AG04449 (cell line): ENCODE results near the gene HDGFL1.

Experiments
- CTCF ChIA-PET: fragments of 350-600 bp; formaldehyde crosslinking; extraction: SDS; loops from one replicate; lab custom pipeline; 2021; ENCODE audit warnings: antibody characterized with exemption; lab: Yijun Ruan, JAX
- POLR2A ChIA-PET: fragments of 400-600, 350-600 bp; formaldehyde crosslinking; extraction: SDS; loops from one replicate; lab custom pipeline; 2020; ENCODE audit warnings: antibody characterized with exemption, inconsistent platforms; lab: Yijun Ruan, JAX
- DNase-seq: peaks from one replicate; pipeline ENCODE4 v3.0.0-alpha.2; 2010; ENCODE audit warnings: low read depth, low spot score
- H3K4me3 ChIP-seq: 2 replicates; pipeline ENCODE4 v1.5.1; 2011; ENCODE audit warnings: low read depth, mild to moderate bottlenecking, control low read depth, low read length
- TF ChIP-seq, protein P1 (sequence below): IDR thresholded peaks from one replicate; pipeline ENCODE4 v1.5.1; 2011; ENCODE audit warnings: mild to moderate bottlenecking, moderate library complexity, low read length, control low read depth, inconsistent platforms; ENCODE audit not compliant: insufficient read depth; ENCODE audit errors: missing control alignments

HDGFL1 gene

DNA sequence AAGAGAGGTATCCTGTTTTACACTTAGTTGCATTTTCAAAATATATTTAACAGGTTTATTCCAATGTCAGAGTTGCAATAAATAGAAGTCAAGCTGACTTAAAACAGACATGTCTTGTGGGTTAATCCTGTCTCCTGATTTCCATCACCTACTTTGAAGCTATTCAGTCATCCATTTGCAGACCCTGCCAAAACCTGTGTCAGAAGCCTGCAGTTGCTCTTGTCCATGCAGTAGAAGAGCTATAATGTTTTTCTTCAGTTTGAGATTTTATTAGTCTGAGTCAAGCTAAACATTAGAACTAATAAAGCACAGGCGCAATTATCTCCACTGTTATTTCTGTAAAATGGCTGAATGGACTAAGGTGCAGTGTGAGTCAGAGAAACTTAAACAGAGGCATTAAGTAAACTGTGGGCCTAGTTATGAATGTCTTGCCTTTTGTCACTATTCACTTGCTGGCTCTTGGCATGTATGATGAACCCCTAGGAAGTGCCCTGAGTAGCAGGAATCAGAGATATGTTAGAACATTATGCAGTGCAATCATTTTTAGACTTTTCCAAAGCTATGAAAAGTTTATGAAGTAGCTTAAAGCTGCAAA, 11.0 kb upstream of the HDGFL1 start:
- TF ChIP-seq, protein P1, sequence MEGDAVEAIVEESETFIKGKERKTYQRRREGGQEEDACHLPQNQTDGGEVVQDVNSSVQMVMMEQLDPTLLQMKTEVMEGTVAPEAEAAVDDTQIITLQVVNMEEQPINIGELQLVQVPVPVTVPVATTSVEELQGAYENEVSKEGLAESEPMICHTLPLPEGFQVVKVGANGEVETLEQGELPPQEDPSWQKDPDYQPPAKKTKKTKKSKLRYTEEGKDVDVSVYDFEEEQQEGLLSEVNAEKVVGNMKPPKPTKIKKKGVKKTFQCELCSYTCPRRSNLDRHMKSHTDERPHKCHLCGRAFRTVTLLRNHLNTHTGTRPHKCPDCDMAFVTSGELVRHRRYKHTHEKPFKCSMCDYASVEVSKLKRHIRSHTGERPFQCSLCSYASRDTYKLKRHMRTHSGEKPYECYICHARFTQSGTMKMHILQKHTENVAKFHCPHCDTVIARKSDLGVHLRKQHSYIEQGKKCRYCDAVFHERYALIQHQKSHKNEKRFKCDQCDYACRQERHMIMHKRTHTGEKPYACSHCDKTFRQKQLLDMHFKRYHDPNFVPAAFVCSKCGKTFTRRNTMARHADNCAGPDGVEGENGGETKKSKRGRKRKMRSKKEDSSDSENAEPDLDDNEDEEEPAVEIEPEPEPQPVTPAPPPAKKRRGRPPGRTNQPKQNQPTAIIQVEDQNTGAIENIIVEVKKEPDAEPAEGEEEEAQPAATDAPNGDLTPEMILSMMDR: no peak
- no peak for DNase-seq
- CTCF ChIA-PET: no interaction called here
- no peak overlapping the region for H3K4me3 ChIP-seq
- POLR2A ChIA-PET: no interaction called here

DNA sequence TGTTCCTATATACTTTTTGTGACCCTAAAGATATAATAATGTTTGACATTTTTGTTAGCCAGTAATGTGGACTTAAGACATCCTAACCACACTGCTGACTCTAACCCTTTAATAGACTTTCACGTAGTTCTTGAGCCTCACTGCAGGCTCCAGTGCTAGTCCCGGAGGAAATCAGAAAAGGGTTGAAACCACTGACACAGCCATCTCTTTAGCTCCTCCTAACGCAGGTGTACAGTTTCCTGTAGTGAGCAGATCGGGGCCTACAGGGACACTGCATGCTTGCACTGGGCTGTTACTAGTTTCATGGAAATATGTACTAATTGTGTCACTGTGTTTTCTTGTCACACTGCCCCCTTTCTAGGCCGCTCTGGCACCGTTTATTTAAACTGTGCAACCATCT, 512 bp upstream of the HDGFL1 start:
- CTCF ChIA-PET: no interaction called here
- TF ChIP-seq, protein P1: no peak
- H3K4me3 ChIP-seq: no peak overlapping the region
- POLR2A ChIA-PET: no interaction called here
- DNase-seq: no peak

DNA sequence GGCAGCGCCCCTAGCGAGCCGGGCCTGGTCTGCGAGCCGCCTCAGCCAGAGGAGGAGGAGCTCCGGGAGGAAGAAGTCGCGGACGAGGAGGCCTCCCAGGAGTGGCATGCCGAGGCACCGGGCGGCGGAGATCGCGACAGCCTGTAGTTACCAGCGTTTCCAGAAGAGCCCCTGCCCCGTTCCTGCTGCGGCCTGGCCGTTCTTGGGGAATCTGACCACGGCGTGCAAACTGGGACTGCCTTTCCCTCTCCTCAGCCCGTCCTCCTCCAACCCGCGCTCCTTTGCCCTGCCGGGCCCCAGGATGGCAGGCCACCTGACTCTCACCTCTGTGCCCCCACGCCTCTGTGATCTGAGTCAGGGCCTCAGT, 802 bp downstream of the HDGFL1 start:
- POLR2A ChIA-PET: no interaction called here
- CTCF ChIA-PET: no interaction called here
- TF ChIP-seq, protein P1: no peak

DNA sequence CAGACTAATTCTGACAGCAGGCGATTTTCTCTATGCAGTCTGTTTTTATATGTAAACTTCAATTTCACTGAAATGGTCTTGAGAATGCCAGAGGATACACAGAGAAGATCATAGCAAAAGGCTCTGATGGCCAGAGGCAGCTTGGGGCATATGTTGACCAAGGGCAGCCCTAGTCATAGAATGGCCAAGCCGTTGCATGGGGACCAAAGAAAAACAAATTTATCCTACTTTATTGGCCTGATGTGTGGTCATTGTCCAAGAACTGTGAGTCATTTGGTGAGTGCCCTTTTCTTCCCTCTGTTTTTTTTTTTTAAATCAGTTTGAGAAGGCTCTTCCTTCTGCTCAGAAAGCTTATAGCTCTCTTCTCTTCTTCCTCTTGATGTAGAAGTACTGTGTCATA, 5.8 kb downstream of the HDGFL1 start:
- ChIA-PET POLR2A (no interaction called here), CTCF (interaction anchor here (0.5 kb wide), 1 partner anchor 427 kb away, joined by 3 read pairs; no protein-coding TSS in a partner anchor)
- H3K4me3 ChIP-seq: no peak overlapping the region
- TF ChIP-seq, protein P1: no peak
- DNase-seq: no peak

More for the DNA sequence above, 802 bp downstream of the HDGFL1 start:
- DNase-seq: no peak
- H3K4me3 ChIP-seq: no peak overlapping the region

DNA sequence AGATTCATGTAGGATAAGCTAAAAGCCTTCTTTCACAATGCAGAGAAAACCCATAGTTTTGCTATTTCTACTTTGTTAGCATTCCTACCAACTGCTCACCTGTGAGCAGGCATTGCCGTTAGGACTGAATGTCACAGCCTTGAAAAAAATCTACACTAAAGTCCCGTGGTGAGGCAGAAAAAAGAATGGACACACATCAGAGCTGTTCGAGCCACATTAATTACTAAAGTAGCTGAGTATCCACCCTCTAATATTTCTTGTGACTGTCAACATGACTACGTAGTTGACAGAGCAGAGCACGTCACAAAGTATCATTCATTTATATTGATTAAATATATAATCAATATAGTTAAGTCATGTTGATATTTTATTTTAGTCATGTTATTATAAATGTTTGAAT, 10.1 kb downstream of the HDGFL1 start:
- CTCF ChIA-PET: interaction anchor here (1.0 kb wide), 1 partner anchor 16 kb away, joined by 3 read pairs; no protein-coding TSS in a partner anchor
- H3K4me3 ChIP-seq: no peak overlapping the region
- POLR2A ChIA-PET: no interaction called here
- DNase-seq: no peak
- TF ChIP-seq, protein P1: no peak

DNA sequence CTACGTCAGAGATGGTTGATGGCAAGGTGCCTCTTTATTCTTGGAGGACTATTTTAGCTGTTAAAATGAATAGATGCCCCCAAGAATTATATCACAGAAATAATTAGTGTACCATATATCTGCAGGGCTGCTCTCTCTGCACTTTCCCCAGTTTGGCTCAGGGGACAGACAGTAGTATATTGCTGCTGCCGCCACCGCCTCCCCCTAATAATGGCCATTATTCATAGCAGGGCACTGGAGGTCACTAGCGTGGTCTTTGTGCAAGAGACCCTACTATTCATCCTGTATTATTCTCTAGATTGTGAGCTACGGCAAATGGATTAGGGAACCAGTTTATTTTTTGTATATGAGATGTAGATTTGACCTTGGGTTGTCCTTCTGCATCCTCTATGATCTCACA, 11.0 kb downstream of the HDGFL1 start:
- CTCF ChIA-PET: interaction anchor here (1.0 kb wide), 1 partner anchor 17 kb away, joined by 3 read pairs; no protein-coding TSS in a partner anchor
- TF ChIP-seq, protein P1: no peak
- DNase-seq: no peak
- no peak overlapping the region for H3K4me3 ChIP-seq
- POLR2A ChIA-PET: no interaction called here
